ENCODE results near the gene GOLGA8G.
"Not testable (repeated sequence)": the region's sequence is repeated elsewhere in the genome, so short reads cannot be mapped to it uniquely, and the experiment has no call there.

GOLGA8G gene

GRCh38 chr15:28532954-28533353 lies at the start of gene GOLGA8G:
Gene GOLGA8G (minus strand): TSS chr15:28532971. CDS start chr15:28532909, 62 bp downstream.
- DNase-seq = not testable (repeated sequence)

DNA sequence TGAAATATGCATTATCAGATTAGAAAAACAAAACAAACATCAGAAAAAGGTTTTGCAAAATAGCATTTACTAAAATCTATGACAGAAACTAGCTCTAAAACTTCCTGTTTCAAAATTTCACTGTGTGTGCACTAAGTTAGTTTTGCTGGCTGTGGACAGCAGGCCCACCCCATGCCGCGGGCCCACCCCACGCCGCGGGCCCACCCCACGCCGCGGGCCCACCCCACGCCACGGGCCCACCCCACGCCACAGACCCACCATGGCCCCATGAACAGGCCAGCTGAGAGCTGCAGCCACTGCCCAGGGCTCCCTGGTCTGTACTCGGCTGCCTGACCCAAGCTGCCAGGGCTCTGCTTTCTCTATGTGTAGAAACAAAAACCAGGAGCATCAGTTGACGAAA lies 40.6 kb upstream of the GOLGA8G start:
- not testable (repeated sequence) for DNase-seq

GRCh38 chr15:28553268-28553667 lies 20.5 kb upstream of the GOLGA8G start, which contains the start of gene GOLGA6L25:
Gene GOLGA6L25 (plus strand): TSS chr15:28553568. CDS start chr15:28553629, 61 bp downstream.
- DNase-seq = not testable (repeated sequence)

GRCh38 chr15:28515208-28515607 lies 17.6 kb downstream of the GOLGA8G start:
- not testable (repeated sequence) for DNase-seq

DNA sequence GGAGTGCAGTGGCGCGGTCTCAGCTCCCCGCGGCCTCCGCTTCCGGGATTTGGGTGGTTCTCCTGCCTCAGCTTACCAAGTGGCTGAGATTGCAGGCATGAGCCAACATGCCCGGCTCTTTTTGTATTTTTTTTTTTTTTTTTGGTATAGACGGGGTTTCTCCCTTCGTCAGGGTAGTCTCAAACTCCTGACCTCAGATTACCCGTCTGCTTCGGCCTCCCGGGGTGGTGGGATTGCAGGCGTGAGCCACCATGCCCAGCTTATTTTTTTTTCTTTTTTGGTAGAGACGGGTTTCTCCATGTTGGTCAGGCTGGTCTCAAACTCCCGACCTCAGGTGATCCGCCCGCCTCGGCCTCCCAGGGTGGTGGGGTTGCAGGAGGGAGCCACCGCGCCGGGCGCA lies 18.6 kb downstream of the GOLGA8G start:
- DNase-seq = not testable (repeated sequence)

GRCh38 chr15:28508217-28508889 lies 24.4 kb downstream of the GOLGA8G start:
- not testable (repeated sequence) for DNase-seq

GRCh38 chr15:28481340-28481739 lies 51.4 kb downstream of the GOLGA8G start:
- not testable (repeated sequence) for DNase-seq

All from NCI-H524 treated with DMSO at 0.1 percent for 48 hours (cell line).